Kidney tubule cell (primary cell): ENCODE measurements around the gene OLIG3.

Experiments used
- DNase-seq: peaks from one replicate; pipeline ENCODE4 v3.0.0-alpha.2; 2018; ENCODE audit warnings: low spot score

The OLIG3 gene

GRCh38 chr6:137471497-137471896 is 22.7 kb downstream of the OLIG3 start:
- no peak for DNase-seq

- DNase-seq = no peak
Observed at GRCh38 chr6:137467211-137467610, 27.0 kb downstream of the OLIG3 start.

DNA sequence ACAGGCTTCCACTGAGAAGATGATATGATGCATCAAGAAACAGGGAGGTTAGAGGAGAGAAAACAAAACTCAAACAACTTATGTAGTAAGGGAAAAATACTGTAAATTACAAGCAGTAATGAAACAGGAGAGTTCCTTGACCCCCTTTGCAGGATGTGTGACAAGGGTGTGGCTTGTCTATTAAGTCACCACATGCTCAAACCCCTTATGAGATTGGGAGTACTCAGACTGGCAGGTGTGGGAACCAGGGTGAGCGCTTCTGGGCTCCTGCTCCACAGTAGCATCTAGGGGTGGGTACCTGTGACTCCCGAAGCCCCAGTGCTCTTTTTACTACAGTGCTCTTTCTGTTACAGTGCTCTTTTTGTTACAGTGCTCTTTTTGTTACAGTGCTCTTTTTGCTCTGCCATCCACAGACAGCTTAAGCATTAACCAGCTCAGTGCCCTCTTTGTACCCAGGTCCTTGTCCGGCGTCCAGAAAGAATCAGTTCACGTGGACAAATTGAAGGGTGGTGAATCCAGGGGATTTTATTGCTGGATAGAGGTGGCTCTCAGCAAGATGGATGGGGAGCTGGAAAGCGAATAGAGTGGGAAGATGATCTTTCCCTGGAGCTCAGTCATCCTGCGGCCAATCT is 28.7 kb downstream of the OLIG3 start:
- no peak for DNase-seq

GRCh38 chr6:137452333-137452894 is 41.8 kb downstream of the OLIG3 start:
- no peak for DNase-seq

DNA sequence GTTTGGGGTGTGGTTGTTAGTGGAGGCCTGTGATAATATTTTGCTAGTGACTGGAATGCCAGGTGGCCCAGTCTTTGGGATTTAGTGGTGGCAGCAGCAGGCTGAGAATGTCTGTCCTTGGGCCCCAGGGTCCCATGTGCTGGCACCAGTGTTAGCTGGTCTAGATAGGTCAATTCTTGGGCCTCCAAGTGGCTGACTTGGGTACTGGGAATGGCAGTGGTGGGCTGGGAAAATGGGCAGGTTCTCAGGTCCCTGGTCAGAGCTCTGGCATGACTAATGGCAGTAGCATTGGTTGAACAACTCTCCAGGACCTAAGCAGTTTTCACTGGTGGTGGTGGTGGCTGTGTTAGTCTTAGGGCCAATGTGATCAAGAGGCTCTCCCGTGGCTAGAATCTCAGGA is 50.3 kb downstream of the OLIG3 start:
- DNase-seq = peak; percentile 1
